Testis (tissue), 3 donors: ENCODE measurements around the gene MXD4. TPM values are rescaled to one million over a fixed set of nuclear protein-coding genes. Genes with fewer than 3 reads are reported as not detected.

Source experiments
- DNase-seq: peaks from one replicate; pipeline ENCODE4 v3.0.0-alpha.2; 2019
- H3K27ac ChIP-seq, 2 donors: fragments of 200-600 bp; sonication (generic); one replicate each; pipeline ENCODE4 v1.5.1; 2019
- H3K27me3 ChIP-seq: fragments of 200-600 bp; sonication (generic); one replicate; pipeline ENCODE4 v1.5.1; 2019
- H3K36me3 ChIP-seq: fragments of 200-600 bp; sonication (generic); one replicate; pipeline ENCODE4 v1.5.1; 2017; ENCODE audit warnings: low read depth; ENCODE audit errors: missing control alignments
- H3K4me1 ChIP-seq: fragments of 200-600 bp; sonication (generic); one replicate; pipeline ENCODE4 v1.5.1; 2019
- H3K4me3 ChIP-seq, 2 donors: fragments of 200-600 bp; sonication (generic); one replicate each; pipeline ENCODE4 v1.5.1; 2017 to 2019
- H3K9me3 ChIP-seq: fragments of 200-600 bp; sonication (generic); one replicate; pipeline ENCODE4 v1.5.1; 2017
- CTCF ChIP-seq, 3 experiments: fragments of 450-650 bp in 2 of 3; fragments of 200-600 bp in 1 of 3; sonication (generic) in 1 of 3; IDR thresholded peaks; one replicate each; pipeline ENCODE4 v1.5.1; 2016 to 2019; ENCODE audit warnings: antibody characterized with exemption in 3 of 3, mild to moderate bottlenecking in 2 of 3, moderate library complexity in 1 of 3
- POLR2A ChIP-seq: fragments of 450-650 bp; IDR thresholded peaks from one replicate; pipeline ENCODE4 v1.6.1; 2017; ENCODE audit warnings: antibody characterized with exemption, mild to moderate bottlenecking, moderate library complexity
- WGBS, 2 donors: methylation state at CpG; one replicate each; pipeline ENCODE4 v1.1.5; 2018; 5-methylcytosine and 5-hydroxymethylcytosine counted together
- intact Hi-C: fragments of 100-400 bp; cut with DNase I; formaldehyde crosslinking; loops from one replicate; pipeline ENCODE4 v1.15.1; 2023; ENCODE audit warnings: low total_unique reads
- polyA plus RNA-seq: library from polyadenylated mRNA; stranded (reverse); fragments of 350-450 nt; fragmentation: Illumina TruSeq; extraction: RNeasy Lipid Tissue Mini Kit (QIAGEN cat#74804); gene quantifications from one replicate; pipeline ENCODE4 v1.2.3, GENCODE V29; 2014; ENCODE audit warnings: low read depth, low replicate concordance; ENCODE audit not compliant: insufficient read depth
- total RNA-seq, 2 donors: library from RNA; depleted of rRNA; stranded (reverse); fragments of >200 nt; gene quantifications; one replicate each; pipeline ENCODE4 v1.2.3, GENCODE V29; 2016

MXD4 gene
- total and polyA plus RNA-seq, 3 donors from 2014 or later: 51.6 to 76.4 (median 73.8) TPM

GRCh38 chr4:2297606-2298531 lies 36.0 kb upstream of the MXD4 start:
- no peaks in the 10 kb centered on the region for H3K36me3 ChIP-seq
- DNase-seq: no peak
- H3K27me3 ChIP-seq: no peaks in the 10 kb centered on the region
- H3K9me3 ChIP-seq: no peaks in the 10 kb centered on the region
- H3K27ac ChIP-seq: no peak overlapping the region
- WGBS, 2 donors: 92% methylated on average over 39 to 40 of the region's 40 CpGs
- no peak for TF ChIP-seq CTCF (IDR thresholded peaks at IDR 0.05)
- no peak for TF ChIP-seq POLR2A
- intact Hi-C loops: no loop called here
- H3K4me1 ChIP-seq: no peaks in the 10 kb centered on the region
- H3K4me3 ChIP-seq: no peak overlapping the region

DNA sequence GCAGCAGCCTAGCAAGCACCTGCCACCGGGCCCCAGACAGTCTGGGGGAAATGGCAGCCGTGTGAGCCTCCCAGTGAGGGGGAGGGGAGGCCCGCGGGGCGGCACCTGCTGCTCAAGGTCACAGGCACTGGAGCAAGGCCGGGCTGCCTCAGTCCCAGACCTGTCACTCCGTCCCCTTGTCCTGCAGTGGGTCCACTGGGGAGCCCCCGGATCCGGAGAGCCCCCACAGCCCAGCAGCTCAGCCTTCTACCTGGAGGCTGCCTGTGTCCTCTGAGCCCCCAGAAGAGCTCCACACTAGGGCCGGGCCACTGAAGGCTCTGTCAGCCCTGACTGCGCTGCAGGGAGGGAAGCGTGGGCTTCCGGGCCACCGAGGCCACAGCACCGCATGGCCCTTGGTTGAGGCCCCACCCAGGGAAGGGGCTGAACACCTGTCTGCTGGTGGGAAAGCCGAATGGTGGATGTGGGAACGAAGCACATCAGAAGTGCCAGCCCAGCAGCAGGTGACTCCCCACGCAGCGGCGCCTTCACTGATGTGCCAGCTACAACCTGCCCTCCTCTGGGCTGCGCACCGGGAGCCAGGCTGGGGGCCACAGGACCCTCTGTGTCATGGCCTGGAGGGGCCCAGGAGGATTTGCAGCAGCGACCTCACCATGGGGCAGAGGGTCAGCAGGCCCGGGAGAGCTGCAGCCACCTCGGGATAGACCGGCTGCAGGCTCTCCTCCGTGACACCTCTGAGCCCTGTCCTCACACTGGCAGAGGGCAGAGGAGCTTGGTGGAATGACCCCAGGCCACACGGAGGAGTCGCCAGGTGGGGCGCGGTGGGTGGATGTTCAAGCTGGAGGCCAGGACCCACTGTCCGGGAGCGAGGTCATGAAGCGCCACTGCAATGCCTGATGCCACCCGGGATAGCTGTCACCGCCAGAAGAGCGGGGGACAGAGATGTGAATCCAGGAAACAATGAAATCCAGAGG lies 35.0 kb upstream of the MXD4 start:
- Histone ChIP-seq H3K27me3 (no peaks in the 10 kb centered on the region), H3K36me3 (no peaks in the 10 kb centered on the region), H3K4me3 (no peak overlapping the region), H3K4me1 (no peaks in the 10 kb centered on the region), H3K9me3 (no peaks in the 10 kb centered on the region), H3K27ac (no peak overlapping the region)
- TF ChIP-seq POLR2A (no peak), CTCF (IDR thresholded peaks at IDR 0.05) (no peak)
- no peak for DNase-seq
- intact Hi-C loops: no loop called here
- WGBS, 2 donors: 83 to 89% methylated on average over 29 to 37 of the region's 37 CpGs

GRCh38 chr4:2295900-2296442 lies 34.1 kb upstream of the MXD4 start:
- Histone ChIP-seq H3K27ac (no peak overlapping the region), H3K36me3 (no peaks in the 10 kb centered on the region), H3K27me3 (no peaks in the 10 kb centered on the region), H3K9me3 (no peaks in the 10 kb centered on the region), H3K4me1 (no peaks in the 10 kb centered on the region), H3K4me3 (no peak overlapping the region)
- no peak for DNase-seq
- 91 to 97% methylated on average over 12 to 14 of the region's 14 CpGs for WGBS, 2 donors
- intact Hi-C loops: no loop called here
- TF ChIP-seq CTCF (IDR thresholded peaks at IDR 0.05): no peak
- TF ChIP-seq POLR2A: no peak

GRCh38 chr4:2295500-2295899 lies 33.6 kb upstream of the MXD4 start:
- intact Hi-C loops: no loop called here
- no peaks in the 10 kb centered on the region for H3K4me1 ChIP-seq
- no peak overlapping the region for H3K4me3 ChIP-seq
- no peak for DNase-seq
- H3K27ac ChIP-seq: no peak overlapping the region
- H3K9me3 ChIP-seq: no peaks in the 10 kb centered on the region
- H3K27me3 ChIP-seq: no peaks in the 10 kb centered on the region
- WGBS, 2 donors: 89 to 93% methylated on average over 9 of the region's 9 CpGs
- no peaks in the 10 kb centered on the region for H3K36me3 ChIP-seq
- TF ChIP-seq POLR2A (no peak), CTCF (IDR thresholded peaks at IDR 0.05) (no peak)
